Breast epithelium (tissue), 4 donors: ENCODE data around the gene CCDC80. TPM values are rescaled to one million over a fixed set of nuclear protein-coding genes. Genes with fewer than 3 reads are reported as not detected.
A peak's percentile ranks its signal among the peaks of the same experiment; 100 is the strongest.

ENCODE experiments used
- DNase-seq, 2 donors: peaks; one replicate each; pipeline ENCODE4 v3.0.0-alpha.2; 2019; ENCODE audit warnings: low spot score in 2 of 2
- H3K27ac ChIP-seq, 2 donors: fragments of 200-600 bp; sonication (generic) in 1 of 2; one replicate each; pipeline ENCODE4 v1.5.1; 2016 to 2019; ENCODE audit warnings: mild to moderate bottlenecking in 1 of 2
- H3K27me3 ChIP-seq, 2 donors: fragments of 200-600 bp; sonication (generic) in 1 of 2; one replicate each; pipeline versions ENCODE4 v1.5.1 to v1.6.0; 2017 to 2019; ENCODE audit warnings: control low read depth in 1 of 2, mild to moderate bottlenecking in 1 of 2
- H3K36me3 ChIP-seq: fragments of 200-600 bp; one replicate; pipeline ENCODE4 v1.5.1; 2019
- H3K4me1 ChIP-seq, 2 donors: fragments of 200-600 bp; sonication (generic); one replicate each; pipeline ENCODE4 v1.5.1; 2016 to 2019; ENCODE audit warnings: control low read depth in 1 of 2
- H3K4me3 ChIP-seq, 3 donors: fragments of 200-600 bp; sonication (generic); 1 replicate in 2 of 3; 2 replicates in 1 of 3; pipeline ENCODE4 v1.5.1; 2016 to 2019; ENCODE audit warnings: mild to moderate bottlenecking in 3 of 3, moderate library complexity in 2 of 3
- H3K9me3 ChIP-seq, 2 donors: fragments of 200-600 bp; sonication (generic) in 1 of 2; one replicate each; pipeline ENCODE4 v1.5.1; 2016 to 2019; ENCODE audit warnings: control low read depth in 1 of 2
- POLR2A ChIP-seq: fragments of 450-650 bp; IDR thresholded peaks from one replicate; pipeline ENCODE4 v1.6.1; 2016; ENCODE audit warnings: antibody characterized with exemption, mild to moderate bottlenecking, moderate library complexity
- POLR2AphosphoS5 ChIP-seq, 3 donors: sonication (generic); formaldehyde crosslinking; IDR thresholded peaks; one replicate each; pipeline ENCODE4 v1.6.1; 2017; ENCODE audit warnings: antibody characterized with exemption in 3 of 3
- intact Hi-C: fragments of 100-400 bp; cut with DNase I; formaldehyde crosslinking; loops from one replicate; pipeline ENCODE4 v1.15.1; 2023; ENCODE audit warnings: low total_unique reads
- total RNA-seq, 3 donors: library from RNA; depleted of rRNA; stranded (reverse); fragments of >200 nt; gene quantifications; one replicate each; pipeline ENCODE4 v1.1.0, GENCODE V29; 2016
- TF ChIP-seq, protein P1 (sequence below), 3 donors: fragments of 450-650 bp; IDR thresholded peaks; one replicate each; pipeline ENCODE4 v1.5.1; 2016 to 2017; ENCODE audit warnings: antibody characterized with exemption in 3 of 3, mild to moderate bottlenecking in 3 of 3, moderate library complexity in 3 of 3

CCDC80 gene
- total RNA-seq, 3 donors from 2014 or later: 38.7 to 430 (median 42.0) TPM

DNA sequence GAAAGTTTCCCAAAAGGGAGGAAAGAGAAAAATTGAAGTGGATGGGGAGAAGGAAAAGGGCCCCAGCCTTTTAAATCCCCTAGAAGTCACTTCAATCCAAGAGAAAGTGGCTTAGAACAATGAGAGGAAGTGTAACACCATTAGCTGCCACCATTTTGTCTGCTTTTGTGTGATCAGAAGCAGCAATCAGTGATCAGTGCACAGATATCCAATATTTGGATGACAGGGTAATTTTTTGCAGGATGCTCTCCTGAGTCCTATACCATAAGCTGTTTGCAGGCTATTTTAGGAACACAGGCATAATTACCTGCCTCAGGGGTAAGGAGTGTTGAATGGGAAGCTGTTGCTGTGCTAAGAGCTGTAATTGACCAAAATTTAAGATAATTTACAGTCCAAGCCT, 47.7 kb downstream of the CCDC80 start:
- no peak for DNase-seq
- no peaks in the 10 kb centered on the region for H3K36me3 ChIP-seq
- intact Hi-C loops: no loop called here
- H3K27me3 ChIP-seq: no peaks in the 10 kb centered on the region
- no peaks in the 10 kb centered on the region for H3K4me1 ChIP-seq
- no peak overlapping the region for H3K27ac ChIP-seq
- H3K4me3 ChIP-seq: no peak overlapping the region
- peaks cover 0 to 4% of the 10 kb centered on the region in 2 donors for H3K9me3 ChIP-seq
- TF ChIP-seq, protein P1, sequence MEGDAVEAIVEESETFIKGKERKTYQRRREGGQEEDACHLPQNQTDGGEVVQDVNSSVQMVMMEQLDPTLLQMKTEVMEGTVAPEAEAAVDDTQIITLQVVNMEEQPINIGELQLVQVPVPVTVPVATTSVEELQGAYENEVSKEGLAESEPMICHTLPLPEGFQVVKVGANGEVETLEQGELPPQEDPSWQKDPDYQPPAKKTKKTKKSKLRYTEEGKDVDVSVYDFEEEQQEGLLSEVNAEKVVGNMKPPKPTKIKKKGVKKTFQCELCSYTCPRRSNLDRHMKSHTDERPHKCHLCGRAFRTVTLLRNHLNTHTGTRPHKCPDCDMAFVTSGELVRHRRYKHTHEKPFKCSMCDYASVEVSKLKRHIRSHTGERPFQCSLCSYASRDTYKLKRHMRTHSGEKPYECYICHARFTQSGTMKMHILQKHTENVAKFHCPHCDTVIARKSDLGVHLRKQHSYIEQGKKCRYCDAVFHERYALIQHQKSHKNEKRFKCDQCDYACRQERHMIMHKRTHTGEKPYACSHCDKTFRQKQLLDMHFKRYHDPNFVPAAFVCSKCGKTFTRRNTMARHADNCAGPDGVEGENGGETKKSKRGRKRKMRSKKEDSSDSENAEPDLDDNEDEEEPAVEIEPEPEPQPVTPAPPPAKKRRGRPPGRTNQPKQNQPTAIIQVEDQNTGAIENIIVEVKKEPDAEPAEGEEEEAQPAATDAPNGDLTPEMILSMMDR (IDR thresholded peaks at IDR 0.05): no peak
- no peak for TF ChIP-seq POLR2AphosphoS5 (IDR thresholded peaks at IDR 0.05)
- no peak for TF ChIP-seq POLR2A

DNA sequence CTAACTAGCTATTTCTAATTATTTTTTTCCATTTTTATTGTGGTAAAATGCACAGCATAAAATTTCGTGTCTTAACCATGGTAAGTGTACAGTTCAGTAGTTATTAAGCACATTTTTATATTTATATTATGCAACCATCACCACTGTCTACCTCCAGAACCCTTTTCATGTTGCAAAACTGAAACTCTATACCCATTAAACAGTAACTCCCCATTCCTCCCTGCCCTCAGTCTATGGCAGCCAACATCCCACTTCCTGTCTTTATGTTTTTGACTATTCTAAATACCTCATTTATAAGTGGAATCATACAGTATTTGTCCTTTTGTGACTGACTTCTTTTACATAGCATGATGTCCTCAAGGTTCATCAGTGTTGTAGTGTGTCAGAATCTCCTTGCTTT, 53.6 kb downstream of the CCDC80 start:
- intact Hi-C loops: no loop called here
- DNase-seq: no peak
- Histone ChIP-seq H3K4me1 (no peaks in the 10 kb centered on the region), H3K4me3 (no peak overlapping the region), H3K27ac (no peak overlapping the region), H3K36me3 (no peaks in the 10 kb centered on the region), H3K27me3 (no peaks in the 10 kb centered on the region), H3K9me3 (no peaks in the 10 kb centered on the region)
- TF ChIP-seq, protein P1 (IDR thresholded peaks at IDR 0.05): no peak
- no peak for TF ChIP-seq POLR2AphosphoS5 (IDR thresholded peaks at IDR 0.05)
- no peak for TF ChIP-seq POLR2A

DNA sequence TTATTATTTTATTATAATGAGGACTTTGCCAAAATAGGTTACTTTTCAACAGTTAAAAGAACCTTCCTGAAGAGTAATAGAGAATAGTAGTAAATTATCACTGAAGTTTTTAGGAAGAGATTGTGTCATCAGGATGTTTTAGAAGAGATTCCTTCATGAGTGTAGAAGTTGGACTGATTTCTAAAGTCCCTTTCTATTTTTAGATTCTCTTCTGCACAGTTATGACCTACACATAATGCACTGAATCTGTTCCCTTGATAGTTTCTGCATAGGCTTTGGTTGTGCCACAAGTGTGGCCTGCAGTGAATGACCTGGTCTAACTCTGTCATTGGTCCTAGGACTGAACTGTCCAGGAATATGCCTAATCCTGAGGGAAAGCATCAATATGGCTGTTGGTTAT, 55.2 kb downstream of the CCDC80 start:
- intact Hi-C loops: no loop called here

DNA sequence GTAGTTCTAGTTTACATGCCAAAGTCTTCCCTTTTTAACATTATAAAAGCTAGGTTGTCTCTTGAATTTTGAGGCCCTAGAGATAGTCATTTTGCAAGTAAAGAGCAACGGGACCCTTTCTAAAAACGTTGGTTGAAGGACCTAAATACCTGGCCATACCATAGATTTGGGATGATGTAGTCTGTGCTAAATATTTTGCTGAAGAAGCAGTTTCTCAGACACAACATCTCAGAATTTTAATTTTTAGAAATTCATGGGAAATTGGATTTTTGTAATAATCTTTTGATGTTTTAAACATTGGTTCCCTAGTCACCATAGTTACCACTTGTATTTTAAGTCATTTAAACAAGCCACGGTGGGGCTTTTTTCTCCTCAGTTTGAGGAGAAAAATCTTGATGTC, 57.8 kb downstream of the CCDC80 start:
- intact Hi-C loops: no loop called here
- H3K27me3 ChIP-seq: no peaks in the 10 kb centered on the region
- no peak for DNase-seq
- no peak overlapping the region for H3K27ac ChIP-seq
- TF ChIP-seq, protein P1 (IDR thresholded peaks at IDR 0.05): no peak
- TF ChIP-seq POLR2AphosphoS5 (IDR thresholded peaks at IDR 0.05) (no peak), POLR2A (no peak)
- no peaks in the 10 kb centered on the region for H3K9me3 ChIP-seq
- H3K36me3 ChIP-seq: no peaks in the 10 kb centered on the region
- no peaks in the 10 kb centered on the region for H3K4me1 ChIP-seq
- H3K4me3 ChIP-seq: no peak overlapping the region

More for the DNA sequence above, 55.2 kb downstream of the CCDC80 start:
- TF ChIP-seq POLR2AphosphoS5 (IDR thresholded peaks at IDR 0.05) (no peak), POLR2A (no peak)
- TF ChIP-seq, protein P1 (IDR thresholded peaks at IDR 0.05): no peak
- no peaks in the 10 kb centered on the region for H3K27me3 ChIP-seq
- no peak for DNase-seq
- H3K36me3 ChIP-seq: no peaks in the 10 kb centered on the region
- H3K9me3 ChIP-seq: no peaks in the 10 kb centered on the region
- no peaks in the 10 kb centered on the region for H3K4me1 ChIP-seq
- no peak overlapping the region for H3K4me3 ChIP-seq
- H3K27ac ChIP-seq: no peak overlapping the region

DNA sequence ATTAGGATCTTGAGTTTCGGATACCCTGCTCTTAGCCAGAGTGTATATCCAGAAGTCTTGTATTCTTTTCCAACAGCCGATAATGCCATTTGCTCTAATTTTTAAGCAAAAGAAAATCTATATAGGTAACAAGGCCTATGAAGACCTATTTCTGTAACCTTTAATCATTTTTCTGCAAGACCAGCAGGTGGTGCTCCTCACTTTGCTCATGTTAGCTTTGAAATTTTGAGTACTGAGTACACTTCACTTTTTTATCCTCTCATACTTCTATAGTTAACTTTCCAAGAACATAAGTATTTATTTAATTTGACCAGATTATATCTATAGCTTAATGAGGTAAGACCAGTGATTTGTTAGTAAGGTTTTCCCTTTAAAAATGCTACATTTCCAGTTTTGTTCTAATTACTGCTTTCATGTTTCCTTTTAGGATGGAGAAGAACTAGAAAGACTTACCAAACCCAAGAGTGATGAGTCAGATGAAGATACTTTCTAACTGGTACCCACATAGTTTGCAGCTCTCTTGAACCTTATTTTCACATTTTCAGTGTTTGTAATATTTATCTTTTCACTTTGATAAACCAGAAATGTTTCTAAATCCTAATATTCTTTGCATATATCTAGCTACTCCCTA, 58.6 kb downstream of the CCDC80 start:
- H3K9me3 ChIP-seq: no peaks in the 10 kb centered on the region
- no peak overlapping the region for H3K4me3 ChIP-seq
- TF ChIP-seq POLR2A: no peak
- TF ChIP-seq, protein P1 (IDR thresholded peaks at IDR 0.05): peak in 1 of 3 donors; percentile 61
- no peaks in the 10 kb centered on the region for H3K27me3 ChIP-seq
- no peaks in the 10 kb centered on the region for H3K36me3 ChIP-seq
- intact Hi-C loops: no loop called here
- no peaks in the 10 kb centered on the region for H3K4me1 ChIP-seq
- DNase-seq: no peak
- H3K27ac ChIP-seq: no peak overlapping the region
